ENCODE measurements around the gene ACKR3.

The ACKR3 gene

GRCh38 chr2:236550290-236550689, 19.3 kb upstream of the ACKR3 start:
- DNase-seq (ENCODE audit: low read depth), result no peak

- no peak for DNase-seq (ENCODE audit: low read depth)
Observed at GRCh38 chr2:236550701-236551465, 18.7 kb upstream of the ACKR3 start.

- no peak for DNase-seq (ENCODE audit: low read depth)
Observed at GRCh38 chr2:236551471-236552211, 18.0 kb upstream of the ACKR3 start.

GRCh38 chr2:236552212-236552542, 17.4 kb upstream of the ACKR3 start:
- DNase-seq (ENCODE audit: low read depth), result no peak

- no peak for DNase-seq (ENCODE audit: low read depth)
Observed at GRCh38 chr2:236552581-236553363, 16.9 kb upstream of the ACKR3 start.

GRCh38 chr2:236553522-236553921, 16.1 kb upstream of the ACKR3 start:
- no peak for DNase-seq (ENCODE audit: low read depth)

GRCh38 chr2:236554629-236555282, 14.9 kb upstream of the ACKR3 start:
- no peak for DNase-seq (ENCODE audit: low read depth)

- no peak for DNase-seq (ENCODE audit: low read depth)
Observed at GRCh38 chr2:236555481-236555880, 14.1 kb upstream of the ACKR3 start.

- DNase-seq (ENCODE audit: low read depth), result no peak
Observed at GRCh38 chr2:236557306-236558030, 12.2 kb upstream of the ACKR3 start.

- no peak for DNase-seq (ENCODE audit: low read depth)
Observed at GRCh38 chr2:236558036-236558435, 11.6 kb upstream of the ACKR3 start.

GRCh38 chr2:236558993-236559978, 10.3 kb upstream of the ACKR3 start:
- no peak for DNase-seq (ENCODE audit: low read depth)

GRCh38 chr2:236561874-236562273, 7.8 kb upstream of the ACKR3 start:
- no peak for DNase-seq (ENCODE audit: low read depth)

GRCh38 chr2:236562434-236562833, 7.2 kb upstream of the ACKR3 start:
- no peak for DNase-seq (ENCODE audit: low read depth)

- no peak for DNase-seq (ENCODE audit: low read depth)
Observed at GRCh38 chr2:236563953-236564352, 5.7 kb upstream of the ACKR3 start.

- no peak for DNase-seq (ENCODE audit: low read depth)
Observed at GRCh38 chr2:236565212-236565611, 4.4 kb upstream of the ACKR3 start.

- DNase-seq (ENCODE audit: low read depth), result no peak
Observed at GRCh38 chr2:236565879-236566402, 3.7 kb upstream of the ACKR3 start.

GRCh38 chr2:236566596-236566995, 3.0 kb upstream of the ACKR3 start:
- DNase-seq (ENCODE audit: low read depth), result no peak

GRCh38 chr2:236568068-236568921, 1.3 kb upstream of the ACKR3 start:
- DNase-seq (ENCODE audit: low read depth), result no peak

GRCh38 chr2:236568922-236569572, 578 bp upstream of the ACKR3 start:
- DNase-seq (ENCODE audit: low read depth), result no peak

Measured in HS-5 (cell line).